Vagina (tissue), 2 donors: ENCODE data around the gene NRP2. TPM values are rescaled to one million over a fixed set of nuclear protein-coding genes. Genes with fewer than 3 reads are reported as not detected.

ENCODE experiments used
- DNase-seq, 2 donors: peaks; one replicate each; pipeline ENCODE4 v3.0.0-alpha.2; 2017; ENCODE audit errors: extremely low spot score in 2 of 2
- H3K27ac ChIP-seq: fragments of 200-600 bp; sonication (generic); one replicate; pipeline ENCODE4 v1.5.1; 2019
- H3K27me3 ChIP-seq: fragments of 200-600 bp; sonication (generic); one replicate; pipeline ENCODE4 v1.5.1; 2019
- H3K36me3 ChIP-seq, 2 donors: fragments of 200-600 bp; sonication (generic); one replicate each; pipeline ENCODE4 v1.5.1; 2017 to 2019
- H3K4me1 ChIP-seq: fragments of 200-600 bp; sonication (generic); one replicate; pipeline ENCODE4 v1.5.1; 2019
- H3K4me3 ChIP-seq, 2 donors: fragments of 200-600 bp; sonication (generic); 1 replicate in 1 of 2; 2 replicates in 1 of 2; pipeline ENCODE4 v1.5.1; 2016 to 2019
- H3K9me3 ChIP-seq: fragments of 200-600 bp; sonication (generic); one replicate; pipeline ENCODE4 v1.5.1; 2019
- POLR2A ChIP-seq, 2 donors: fragments of 450-650 bp; IDR thresholded peaks; one replicate each; pipeline ENCODE4 v1.6.1; 2017; ENCODE audit warnings: antibody characterized with exemption in 2 of 2, mild to moderate bottlenecking in 2 of 2, moderate library complexity in 2 of 2
- POLR2AphosphoS5 ChIP-seq, 2 donors: sonication (generic); formaldehyde crosslinking; IDR thresholded peaks; one replicate each; pipeline ENCODE4 v1.9.0; 2017; ENCODE audit warnings: antibody characterized with exemption in 2 of 2, mild to moderate bottlenecking in 2 of 2, low read depth in 1 of 2; ENCODE audit not compliant: insufficient read depth in 1 of 2
- intact Hi-C: fragments of 100-400 bp; cut with DNase I; formaldehyde crosslinking; loops from one replicate; pipeline ENCODE4 v1.15.1; 2023
- total RNA-seq: library from RNA; depleted of rRNA; stranded (reverse); fragments of >200 nt; gene quantifications from one replicate; pipeline ENCODE4 v1.2.3, GENCODE V29; 2016
- TF ChIP-seq, protein P1 (sequence below), 3 experiments: fragments of 450-650 bp in 2 of 3; fragments of 200-600 bp in 1 of 3; sonication (generic) in 1 of 3; IDR thresholded peaks; one replicate each; pipeline ENCODE4 v1.5.1; 2017 to 2019; ENCODE audit warnings: antibody characterized with exemption in 3 of 3, mild to moderate bottlenecking in 2 of 3, moderate library complexity in 2 of 3

NRP2 gene
- total RNA-seq, 1 donor from 2014 or later = 65.6 TPM

DNA sequence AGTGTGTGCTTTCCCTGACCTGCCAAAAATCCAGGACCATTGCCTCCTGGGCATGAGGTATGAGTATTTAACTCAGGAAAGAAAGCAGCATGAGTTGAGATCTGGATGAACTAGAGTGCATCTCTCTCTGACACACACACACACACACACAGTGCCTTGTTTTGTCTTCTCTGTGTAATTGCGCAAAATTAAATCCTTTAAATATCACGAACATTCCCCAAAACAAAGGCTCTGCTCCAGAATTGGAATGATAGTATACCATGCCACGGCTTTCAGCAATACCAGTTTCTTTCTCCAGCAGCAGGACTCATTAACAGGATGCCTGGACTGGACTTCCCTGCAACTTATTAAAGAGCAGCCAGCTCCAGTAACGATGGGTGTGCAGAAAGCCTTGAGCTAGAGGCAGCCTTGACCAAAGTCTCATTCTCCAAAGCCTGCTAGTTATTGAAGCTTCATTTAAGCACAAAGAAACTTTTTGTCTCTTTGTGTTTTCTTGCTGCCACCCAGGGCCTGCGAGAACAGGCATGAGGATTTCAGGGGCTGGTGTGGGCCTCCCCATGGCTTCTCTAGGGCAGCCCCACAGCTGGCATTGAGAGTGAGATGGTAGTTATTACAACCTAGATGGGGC is 101.7 kb downstream of the NRP2 start:
- H3K4me3 ChIP-seq = no peak overlapping the region
- intact Hi-C loops = loop anchor here (5.0 kb wide), 1 partner anchor 138 kb away; no protein-coding TSS in a partner anchor
- no peaks in the 10 kb centered on the region for H3K4me1 ChIP-seq
- no peak for DNase-seq
- no peak overlapping the region for H3K27ac ChIP-seq
- H3K36me3 ChIP-seq = no peaks in the 10 kb centered on the region
- no peaks in the 10 kb centered on the region for H3K9me3 ChIP-seq
- TF ChIP-seq, protein P1, sequence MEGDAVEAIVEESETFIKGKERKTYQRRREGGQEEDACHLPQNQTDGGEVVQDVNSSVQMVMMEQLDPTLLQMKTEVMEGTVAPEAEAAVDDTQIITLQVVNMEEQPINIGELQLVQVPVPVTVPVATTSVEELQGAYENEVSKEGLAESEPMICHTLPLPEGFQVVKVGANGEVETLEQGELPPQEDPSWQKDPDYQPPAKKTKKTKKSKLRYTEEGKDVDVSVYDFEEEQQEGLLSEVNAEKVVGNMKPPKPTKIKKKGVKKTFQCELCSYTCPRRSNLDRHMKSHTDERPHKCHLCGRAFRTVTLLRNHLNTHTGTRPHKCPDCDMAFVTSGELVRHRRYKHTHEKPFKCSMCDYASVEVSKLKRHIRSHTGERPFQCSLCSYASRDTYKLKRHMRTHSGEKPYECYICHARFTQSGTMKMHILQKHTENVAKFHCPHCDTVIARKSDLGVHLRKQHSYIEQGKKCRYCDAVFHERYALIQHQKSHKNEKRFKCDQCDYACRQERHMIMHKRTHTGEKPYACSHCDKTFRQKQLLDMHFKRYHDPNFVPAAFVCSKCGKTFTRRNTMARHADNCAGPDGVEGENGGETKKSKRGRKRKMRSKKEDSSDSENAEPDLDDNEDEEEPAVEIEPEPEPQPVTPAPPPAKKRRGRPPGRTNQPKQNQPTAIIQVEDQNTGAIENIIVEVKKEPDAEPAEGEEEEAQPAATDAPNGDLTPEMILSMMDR (IDR thresholded peaks at IDR 0.05) = no peak
- TF ChIP-seq POLR2A (IDR thresholded peaks at IDR 0.05) (no peak), POLR2AphosphoS5 (IDR thresholded peaks at IDR 0.05; ENCODE audit: insufficient read depth in 1 of 2, low read depth in 1 of 2) (no peak)
- H3K27me3 ChIP-seq = no peaks in the 10 kb centered on the region

DNA sequence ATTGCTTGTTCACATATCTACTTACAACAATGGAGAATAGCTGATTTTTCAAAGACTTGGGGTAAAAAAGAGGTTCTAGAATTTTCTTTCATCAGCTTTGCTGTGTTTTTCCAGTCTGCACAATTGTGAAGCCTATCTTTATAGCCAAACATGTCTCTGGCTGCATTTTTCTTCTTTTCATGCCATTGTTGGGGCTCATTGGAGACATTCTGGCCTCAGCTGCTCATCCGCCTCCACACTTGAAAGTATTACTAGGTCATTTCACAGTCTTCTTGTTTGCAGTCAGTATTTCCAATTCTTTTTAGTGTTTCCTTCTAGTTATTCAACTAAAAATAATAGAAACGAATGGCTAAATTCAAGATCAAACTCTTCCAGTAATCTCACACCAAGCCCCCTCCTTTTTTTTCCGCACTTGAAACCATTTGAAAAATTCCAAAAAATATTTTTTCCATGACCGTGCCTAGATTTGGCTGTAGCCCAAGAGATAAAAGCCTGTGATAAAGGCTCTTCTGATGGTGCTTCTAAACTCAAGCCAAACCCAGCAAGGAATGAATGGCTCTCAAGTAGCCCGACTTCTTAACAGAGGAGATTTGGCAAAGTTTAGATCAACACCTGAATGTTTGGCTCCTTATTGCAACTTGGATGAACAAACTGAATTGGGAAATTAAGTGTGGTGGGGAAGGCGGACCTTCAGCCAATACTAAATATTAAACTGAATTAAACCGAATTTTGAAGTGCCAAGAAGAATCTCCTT is 103.4 kb downstream of the NRP2 start:
- no peak for TF ChIP-seq POLR2A (IDR thresholded peaks at IDR 0.05)
- TF ChIP-seq POLR2AphosphoS5 (IDR thresholded peaks at IDR 0.05; ENCODE audit: insufficient read depth in 1 of 2, low read depth in 1 of 2) = no peak
- TF ChIP-seq, protein P1 (IDR thresholded peaks at IDR 0.05) = no peak
- Histone ChIP-seq H3K4me1 (no peaks in the 10 kb centered on the region), H3K27ac (no peak overlapping the region)

DNA sequence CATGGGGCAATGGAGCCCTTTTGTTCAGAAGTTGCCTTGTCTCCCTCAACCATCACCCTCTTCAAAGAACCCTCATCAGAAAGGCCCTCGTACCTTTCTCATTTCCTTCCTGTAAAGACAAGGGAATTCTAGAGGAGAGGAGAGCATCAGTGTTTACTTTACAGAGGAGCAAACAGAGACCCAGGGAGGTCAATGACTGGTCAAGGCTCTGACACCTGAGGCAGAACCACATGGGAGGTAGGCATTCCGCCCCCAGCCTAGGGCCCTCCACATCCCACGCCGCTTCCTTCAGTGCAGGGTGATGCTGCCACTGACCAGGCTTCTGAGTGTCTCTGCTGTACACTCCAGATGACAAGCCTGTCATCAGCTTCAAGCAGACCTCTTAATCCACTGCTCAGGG is 104.7 kb downstream of the NRP2 start:
- Histone ChIP-seq H3K4me1 (no peaks in the 10 kb centered on the region), H3K27ac (no peak overlapping the region), H3K36me3 (no peaks in the 10 kb centered on the region), H3K27me3 (no peaks in the 10 kb centered on the region), H3K4me3 (no peak overlapping the region), H3K9me3 (no peaks in the 10 kb centered on the region)
- no peak for DNase-seq
- TF ChIP-seq, protein P1 (IDR thresholded peaks at IDR 0.05) = no peak
- TF ChIP-seq POLR2AphosphoS5 (IDR thresholded peaks at IDR 0.05; ENCODE audit: insufficient read depth in 1 of 2, low read depth in 1 of 2) (no peak), POLR2A (IDR thresholded peaks at IDR 0.05) (no peak)
- intact Hi-C loops = no loop called here

More for the DNA sequence above, 103.4 kb downstream of the NRP2 start:
- Histone ChIP-seq H3K36me3 (no peaks in the 10 kb centered on the region), H3K27me3 (no peaks in the 10 kb centered on the region), H3K4me3 (no peak overlapping the region), H3K9me3 (no peaks in the 10 kb centered on the region)
- intact Hi-C loops = no loop called here
- no peak for DNase-seq

GRCh38 chr2:205787761-205788160 is 105.5 kb downstream of the NRP2 start:
- Histone ChIP-seq H3K27ac (no peak overlapping the region), H3K27me3 (no peaks in the 10 kb centered on the region), H3K9me3 (no peaks in the 10 kb centered on the region), H3K4me3 (no peak overlapping the region), H3K4me1 (no peaks in the 10 kb centered on the region), H3K36me3 (no peaks in the 10 kb centered on the region)
- DNase-seq = no peak
- intact Hi-C loops = no loop called here
- TF ChIP-seq POLR2AphosphoS5 (IDR thresholded peaks at IDR 0.05; ENCODE audit: insufficient read depth in 1 of 2, low read depth in 1 of 2) (no peak), POLR2A (IDR thresholded peaks at IDR 0.05) (no peak)
- TF ChIP-seq, protein P1 (IDR thresholded peaks at IDR 0.05) = no peak

DNA sequence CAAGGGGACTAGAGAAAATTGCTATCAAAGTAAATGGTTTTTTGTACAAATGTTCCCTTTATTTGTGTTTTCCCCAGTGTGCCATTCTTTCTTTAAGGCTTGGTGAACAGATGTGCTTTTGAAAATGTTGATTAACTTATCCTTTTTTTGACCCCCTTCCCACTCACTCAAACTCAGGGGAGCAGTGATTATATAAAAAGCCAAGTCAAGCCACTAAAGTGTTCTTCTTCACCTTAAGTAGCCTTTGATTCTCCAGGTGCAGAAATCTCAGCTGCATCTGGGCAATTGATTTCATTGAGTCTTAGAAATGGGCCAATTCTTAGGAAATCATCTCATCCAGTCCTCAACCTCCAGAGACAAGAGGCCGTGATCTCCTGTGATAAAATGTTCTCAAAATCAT is 107.6 kb downstream of the NRP2 start:
- no peak overlapping the region for H3K4me3 ChIP-seq
- DNase-seq = no peak
- intact Hi-C loops = no loop called here
- TF ChIP-seq POLR2A (IDR thresholded peaks at IDR 0.05) (no peak), POLR2AphosphoS5 (IDR thresholded peaks at IDR 0.05; ENCODE audit: insufficient read depth in 1 of 2, low read depth in 1 of 2) (no peak)
- TF ChIP-seq, protein P1 (IDR thresholded peaks at IDR 0.05) = no peak
- H3K4me1 ChIP-seq = no peaks in the 10 kb centered on the region
- peaks cover 0 to 4% of the 10 kb centered on the region in 2 donors for H3K36me3 ChIP-seq
- H3K27ac ChIP-seq = no peak overlapping the region
- H3K9me3 ChIP-seq = no peaks in the 10 kb centered on the region
- no peaks in the 10 kb centered on the region for H3K27me3 ChIP-seq
